GM23338 (cell line): Measurements from ENCODE around the gene SFXN5. TPM values are rescaled to one million over a fixed set of nuclear protein-coding genes. Genes with fewer than 3 reads are reported as not detected.

Experiments used
- ATAC-seq: fragments of 200-7000 bp; cut with Tn5 transposase; 3 replicates; pipeline ENCODE4 v1.9.1; 2020
- DNase-seq: peaks from one replicate; pipeline ENCODE4 v3.0.0-alpha.2; 2015; ENCODE audit warnings: low spot score
- H2AFZ ChIP-seq: fragments of 200-600 bp; sonication (generic); 2 replicates; pipeline ENCODE4 v1.8.0; 2016; ENCODE audit warnings: antibody characterized with exemption, mild to moderate bottlenecking, moderate library complexity
- H3F3A ChIP-seq: fragments of 200-600 bp; sonication (generic); replicated peaks from 2 replicates; pipeline ENCODE4 v1.8.0; 2017; ENCODE audit warnings: antibody characterized with exemption, mixed run types, low read depth
- H3K27ac ChIP-seq: fragments of 200-600 bp; sonication (generic); 2 replicates; pipeline ENCODE4 v1.6.1; 2016; ENCODE audit warnings: low read depth
- H3K27me3 ChIP-seq: fragments of 200-600 bp; sonication (generic); 2 replicates; pipeline ENCODE4 v1.8.0; 2016; ENCODE audit warnings: mild to moderate bottlenecking, mixed run types, moderate library complexity; ENCODE audit not compliant: insufficient read depth
- H3K36me3 ChIP-seq: fragments of 200-600 bp; sonication (generic); 2 replicates; pipeline ENCODE4 v1.8.0; 2016; ENCODE audit warnings: mild to moderate bottlenecking; ENCODE audit not compliant: insufficient read depth
- H3K4me1 ChIP-seq: fragments of 200-600 bp; sonication (generic); 2 replicates; pipeline ENCODE4 v1.8.0; 2016; ENCODE audit warnings: mild to moderate bottlenecking, moderate library complexity; ENCODE audit not compliant: insufficient read depth
- H3K4me2 ChIP-seq: fragments of 200-600 bp; sonication (generic); 2 replicates; pipeline ENCODE4 v1.7.1; 2017; ENCODE audit warnings: mixed run types
- H3K4me3 ChIP-seq: fragments of 200-600 bp; sonication (generic); 2 replicates; pipeline ENCODE4 v1.6.1; 2016; ENCODE audit warnings: mixed run types
- H3K79me2 ChIP-seq: fragments of 200-600 bp; sonication (generic); replicated peaks from 2 replicates; pipeline ENCODE4 v1.8.0; 2017; ENCODE audit warnings: mild to moderate bottlenecking; ENCODE audit not compliant: insufficient read depth
- H3K9me2 ChIP-seq: fragments of 200-600 bp; sonication (generic); 2 replicates; pipeline ENCODE4 v1.8.0; 2017; ENCODE audit not compliant: insufficient read depth
- H4K20me1 ChIP-seq: fragments of 200-600 bp; sonication (generic); replicated peaks from 2 replicates; pipeline ENCODE4 v1.8.0; 2017; ENCODE audit warnings: mild to moderate bottlenecking; ENCODE audit not compliant: insufficient read depth
- H3K27ac Mint-ChIP-seq: 2 replicates; pipeline ENCODE4 v1.8.0; 2020; ENCODE audit warnings: inconsistent platforms, mild to moderate bottlenecking, moderate library complexity, mixed read lengths
- H3K27me3 Mint-ChIP-seq: 3 replicates; pipeline ENCODE4 v1.8.0; 2022; ENCODE audit warnings: low read depth, mild to moderate bottlenecking, moderate library complexity, mixed read lengths, inconsistent platforms; ENCODE audit not compliant: insufficient read depth, poor library complexity
- H3K36me3 Mint-ChIP-seq: 3 replicates; pipeline ENCODE4 v1.8.0; 2021; ENCODE audit warnings: low read depth, mild to moderate bottlenecking, inconsistent platforms, moderate library complexity, mixed read lengths
- H3K4me1 Mint-ChIP-seq: 3 replicates; pipeline ENCODE4 v1.8.0; 2020; ENCODE audit warnings: mild to moderate bottlenecking, inconsistent platforms, mixed read lengths
- H3K4me3 Mint-ChIP-seq: 3 replicates; pipeline ENCODE4 v1.8.0; 2021; ENCODE audit warnings: moderate library complexity, mild to moderate bottlenecking, inconsistent platforms, mixed read lengths
- H3K9me3 Mint-ChIP-seq: 3 replicates; pipeline ENCODE4 v1.8.0; 2020; ENCODE audit warnings: moderate library complexity, mild to moderate bottlenecking, inconsistent platforms, mixed read lengths
- CTCF ChIP-seq, 2 experiments: fragments of 200-600 bp in 1 of 2; sonication (generic) in 1 of 2; conservative IDR thresholded peaks; 2 replicates each; pipeline versions ENCODE4 v1.5.1 to v1.6.1; 2016 to 2017; ENCODE audit warnings: antibody characterized with exemption in 2 of 2, low read depth in 2 of 2, mild to moderate bottlenecking in 2 of 2, moderate library complexity in 1 of 2
- EZH2phosphoT487 ChIP-seq: fragments of 200-600 bp; sonication (generic); IDR thresholded peaks from one replicate; pipeline ENCODE4 v1.8.1; 2018; ENCODE audit warnings: antibody characterized with exemption; ENCODE audit not compliant: unreplicated experiment
- NANOG ChIP-seq: IDR thresholded peaks from 2 replicates; pipeline ENCODE4 v1.6.1; 2016; ENCODE audit warnings: antibody characterized with exemption, borderline replicate concordance
- POLR2AphosphoS5 ChIP-seq: IDR thresholded peaks from 2 replicates; pipeline ENCODE4 v1.6.1; 2016; ENCODE audit warnings: antibody characterized with exemption, low read depth
- ZNF114 ChIP-seq: fragments of 250-450 bp; sonication (Bioruptor Pico); IDR thresholded peaks from 2 replicates; pipeline ENCODE4 v1.5.0; 2020; ENCODE audit warnings: mild to moderate bottlenecking, moderate library complexity
- ZNF462 ChIP-seq: fragments of 250-450 bp; sonication (Bioruptor Pico); IDR thresholded peaks from 2 replicates; pipeline ENCODE4 v1.5.0; 2020; ENCODE audit warnings: mild to moderate bottlenecking, moderate library complexity
- polyA plus RNA-seq: library from polyadenylated mRNA; unstranded; fragments of >200 nt; fragmentation: Nextera tagmentation; extraction: Ambion mirVana; gene quantifications from 2 replicates; pipeline ENCODE4 v1.2.1, GENCODE V29; 2016
- total RNA-seq: library from RNA; depleted of rRNA; stranded (reverse); fragments of >200 nt; shearing (Covaris generic); gene quantifications from 2 replicates; pipeline ENCODE4 v1.2.3, GENCODE V29; 2014
- TF ChIP-seq, protein P1 (sequence below): IDR thresholded peaks from 2 replicates; pipeline ENCODE4 v1.6.1; 2016; ENCODE audit warnings: antibody characterized with exemption

SFXN5 gene
- total and polyA plus RNA-seq, 2 experiments from 2014 or later, result 23.6 to 25.8 TPM

- DNase-seq, result no peak
- Histone ChIP-seq H3K79me2 (peaks cover 7% of the 10 kb centered on the region), H3K9me2 (no peaks in the 10 kb centered on the region), H3K4me2 (no peak overlapping the region), H2AFZ (no peak overlapping the region), H4K20me1 (peaks cover 8% of the 10 kb centered on the region), H3K36me3 (no peaks in the 10 kb centered on the region), H3K4me1 (peaks cover 17% of the 10 kb centered on the region), H3F3A (no peaks in the 10 kb centered on the region), H3K4me3 (no peak overlapping the region), H3K27me3 (no peaks in the 10 kb centered on the region), H3K27ac (no peak overlapping the region)
- no peak for TF ChIP-seq CTCF (conservative IDR thresholded peaks at IDR 0.05; ENCODE audit: low read depth in 2 of 2)
- TF ChIP-seq NANOG, result no peak
- H3K27me3 Mint-ChIP-seq, result peaks cover 2% of the 10 kb centered on the region
- H3K4me3 Mint-ChIP-seq, result no peak overlapping the region; the same call in 2 of the 3 replicates
- H3K9me3 Mint-ChIP-seq, result peaks cover 2% of the 10 kb centered on the region; the same call in 1 of the 3 replicates
- H3K27ac Mint-ChIP-seq, result 0 out of 2 replicates have a peak overlapping the region, but pooled peaks have one; percentile 59
- peaks cover 38% of the 10 kb centered on the region for H3K4me1 Mint-ChIP-seq
- no peak for ATAC-seq
- peaks cover 3% of the 10 kb centered on the region; the same call in 2 of the 3 replicates for H3K36me3 Mint-ChIP-seq
Measured at GRCh38 chr2:73103018-73103542, 31.6 kb upstream of the SFXN5 start.

DNA sequence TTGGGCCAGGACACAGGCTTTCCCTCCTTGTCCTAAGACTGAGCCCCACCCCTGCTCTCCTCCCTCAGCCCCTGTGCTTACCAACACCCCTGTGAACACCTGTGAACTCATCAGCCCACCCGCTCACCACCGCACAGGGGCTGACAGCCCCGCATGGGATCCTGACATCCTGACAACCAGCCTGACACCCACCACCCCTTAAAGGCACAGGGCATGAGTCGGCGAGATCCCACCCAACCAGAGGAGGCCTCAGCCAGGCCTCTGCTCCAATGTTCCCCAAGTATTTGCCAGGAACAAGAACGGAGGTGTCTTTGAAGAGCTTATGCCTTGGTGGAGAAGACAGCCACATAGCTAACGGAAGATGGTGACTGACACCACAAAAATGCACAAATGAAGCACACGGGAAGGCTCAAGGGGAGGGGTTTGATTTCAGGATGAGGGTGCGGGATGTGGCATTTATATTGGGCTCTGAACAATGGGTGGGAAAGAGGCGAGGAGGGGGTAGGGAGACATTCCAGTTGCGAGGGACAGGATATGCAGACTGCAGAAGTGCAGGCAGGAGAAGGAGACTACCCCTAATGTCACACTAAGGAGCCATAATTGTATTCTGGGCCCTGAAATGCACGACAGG is 30.2 kb upstream of the SFXN5 start:
- no peaks in the 10 kb centered on the region for H3F3A ChIP-seq
- ATAC-seq, result peak; percentile 54

More for the DNA sequence above, 30.2 kb upstream of the SFXN5 start:
- Histone ChIP-seq H3K27me3 (no peaks in the 10 kb centered on the region), H3K4me1 (peaks cover 17% of the 10 kb centered on the region), H3K4me3 (peak overlapping the region; percentile 35), H3K4me2 (peak overlapping the region; percentile 67; the same call in 1 of the 2 replicates), H3K9me2 (no peaks in the 10 kb centered on the region), H3K27ac (peak overlapping the region; percentile 61; the same call in 1 of the 2 replicates), H3K36me3 (no peaks in the 10 kb centered on the region), H2AFZ (no peak overlapping the region), H4K20me1 (peaks cover 6% of the 10 kb centered on the region), H3K79me2 (peaks cover 7% of the 10 kb centered on the region)
- H3K36me3 Mint-ChIP-seq, result peaks cover 3% of the 10 kb centered on the region; the same call in 2 of the 3 replicates
- no peak overlapping the region for H3K4me3 Mint-ChIP-seq
- peaks cover 2% of the 10 kb centered on the region; the same call in 1 of the 3 replicates for H3K9me3 Mint-ChIP-seq
- DNase-seq, result peak; percentile 60
- peaks cover 2% of the 10 kb centered on the region for H3K27me3 Mint-ChIP-seq
- H3K4me1 Mint-ChIP-seq, result peaks cover 30% of the 10 kb centered on the region
- no peak for TF ChIP-seq ZNF462 (CRISPR knock-in tag)
- TF ChIP-seq, protein P1, sequence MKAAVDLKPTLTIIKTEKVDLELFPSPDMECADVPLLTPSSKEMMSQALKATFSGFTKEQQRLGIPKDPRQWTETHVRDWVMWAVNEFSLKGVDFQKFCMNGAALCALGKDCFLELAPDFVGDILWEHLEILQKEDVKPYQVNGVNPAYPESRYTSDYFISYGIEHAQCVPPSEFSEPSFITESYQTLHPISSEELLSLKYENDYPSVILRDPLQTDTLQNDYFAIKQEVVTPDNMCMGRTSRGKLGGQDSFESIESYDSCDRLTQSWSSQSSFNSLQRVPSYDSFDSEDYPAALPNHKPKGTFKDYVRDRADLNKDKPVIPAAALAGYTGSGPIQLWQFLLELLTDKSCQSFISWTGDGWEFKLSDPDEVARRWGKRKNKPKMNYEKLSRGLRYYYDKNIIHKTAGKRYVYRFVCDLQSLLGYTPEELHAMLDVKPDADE, result 0 out of 2 replicates have a peak, but pooled peaks have one; percentile 20
- TF ChIP-seq EZH2phosphoT487, result no peak
- no peak for TF ChIP-seq POLR2AphosphoS5
- TF ChIP-seq ZNF114, result no peak
- H3K27ac Mint-ChIP-seq, result peak overlapping the region; percentile 53
